NCI-H446 treated with DMSO at 0.1 percent for 48 hours (cell line): Measurements from ENCODE around the gene SLC12A8.

Source experiments
- DNase-seq: peaks from one replicate; lab custom pipeline; 2025; lab: John Stamatoyannopoulos, UW

SLC12A8 gene

GRCh38 chr3:125151916-125152315 lies 60.6 kb downstream of the SLC12A8 start:
- DNase-seq = peak; percentile 63

- peak; percentile 65 for DNase-seq
Observed at GRCh38 chr3:125151442-125151817, 61.1 kb downstream of the SLC12A8 start.

DNA sequence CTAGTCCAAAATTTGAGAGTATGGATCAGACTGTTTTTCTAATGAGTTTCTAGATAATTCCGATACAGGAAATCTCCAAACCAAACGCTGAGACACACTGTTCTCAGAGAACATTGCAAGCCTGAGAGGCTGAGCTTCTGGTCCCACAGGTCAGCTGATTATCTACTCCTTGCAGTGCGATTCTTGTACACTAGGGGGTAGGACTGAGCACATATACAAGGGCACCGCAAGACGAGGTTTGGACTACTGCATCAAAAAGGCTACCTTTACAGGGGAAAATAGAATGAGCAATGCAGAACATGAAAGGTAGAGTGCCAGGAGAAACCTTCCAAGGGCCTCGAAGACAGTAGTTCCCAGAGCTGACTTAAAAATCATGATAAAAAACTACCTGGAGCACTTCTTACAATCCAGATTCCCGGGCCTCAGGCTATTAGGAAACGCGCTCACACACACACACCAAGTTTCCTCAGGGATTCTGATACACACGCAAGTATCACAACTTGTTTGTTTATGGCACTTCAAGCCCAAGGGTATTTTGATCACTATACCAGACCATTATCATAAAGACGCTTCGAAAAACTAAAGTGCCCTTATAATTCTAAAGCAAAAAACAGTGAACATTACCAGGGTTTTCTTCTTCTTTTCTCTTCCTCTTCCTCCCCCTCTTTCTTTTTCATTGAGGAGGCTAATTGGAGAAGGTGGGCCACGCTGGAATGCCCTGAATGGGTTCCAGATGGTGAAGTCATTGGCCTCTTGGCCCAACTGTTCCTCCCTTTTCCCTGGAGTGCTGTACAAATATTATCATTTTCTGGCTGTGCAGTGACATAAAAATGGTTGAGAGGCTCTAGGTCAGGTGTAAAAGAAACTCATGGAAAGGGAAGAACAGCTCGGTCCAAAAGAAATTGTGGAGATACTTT lies 61.8 kb downstream of the SLC12A8 start:
- DNase-seq = peak; percentile 65

DNA sequence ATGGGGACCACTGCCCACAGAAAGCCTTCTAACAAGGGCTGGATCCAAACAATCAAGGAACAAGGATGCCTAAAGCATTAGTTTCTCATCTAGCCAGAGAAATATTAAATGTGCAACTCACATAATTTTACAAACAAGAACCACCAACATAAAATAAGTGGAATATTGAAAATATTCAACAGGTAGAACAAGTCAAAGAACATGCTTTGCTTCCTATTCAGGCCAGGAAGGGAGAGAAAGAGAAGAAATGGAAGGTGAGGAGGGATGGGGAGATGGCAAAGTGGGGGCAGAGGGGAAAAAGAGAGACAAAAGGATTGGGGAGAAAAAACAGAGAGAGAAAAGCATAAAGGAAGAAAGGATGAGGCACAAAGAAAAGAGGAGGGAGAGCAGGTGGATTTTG lies 63.1 kb downstream of the SLC12A8 start:
- DNase-seq = no peak

GRCh38 chr3:125148836-125149235 lies 63.7 kb downstream of the SLC12A8 start:
- peak; percentile 50 for DNase-seq

DNA sequence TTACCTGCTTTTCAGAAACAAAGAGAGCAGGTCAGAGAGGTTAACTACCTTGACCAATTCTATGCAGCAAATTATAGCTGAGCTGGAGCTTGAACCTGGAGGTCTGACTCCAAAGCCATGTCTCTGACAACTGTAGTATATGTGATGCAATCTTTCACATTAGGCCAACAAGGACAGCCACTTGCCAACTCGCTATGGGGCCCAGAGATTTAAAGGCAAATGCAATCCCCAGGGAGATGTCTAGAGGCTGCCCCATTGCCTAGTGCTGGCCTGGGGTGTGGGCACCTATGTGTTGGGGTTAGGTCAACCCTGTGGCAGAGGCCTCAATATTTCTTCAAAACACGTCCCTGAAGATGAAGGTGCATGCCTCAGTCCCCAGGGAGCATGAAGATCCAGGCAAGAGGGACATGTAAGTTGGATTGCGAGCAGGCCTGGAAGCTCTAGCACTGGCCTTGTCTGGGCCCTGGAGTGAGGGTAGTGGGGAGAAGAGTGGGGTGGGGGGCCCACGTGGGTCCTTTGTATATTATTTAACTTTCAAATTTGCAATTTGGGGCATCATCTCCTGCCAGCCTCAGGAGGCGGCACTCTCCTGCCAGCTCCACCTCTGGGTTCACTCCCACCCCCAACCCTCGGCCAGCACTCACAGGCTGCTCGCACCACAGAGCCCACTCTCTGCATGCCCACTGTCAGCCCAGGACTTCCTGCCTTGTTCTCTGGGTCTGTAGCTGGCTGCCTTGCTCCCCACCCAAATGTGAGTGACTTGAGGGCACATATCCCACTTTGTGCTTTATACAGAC lies 64.3 kb downstream of the SLC12A8 start:
- no peak for DNase-seq

- DNase-seq = no peak
Observed at GRCh38 chr3:125147491-125147820, 65.1 kb downstream of the SLC12A8 start.

DNA sequence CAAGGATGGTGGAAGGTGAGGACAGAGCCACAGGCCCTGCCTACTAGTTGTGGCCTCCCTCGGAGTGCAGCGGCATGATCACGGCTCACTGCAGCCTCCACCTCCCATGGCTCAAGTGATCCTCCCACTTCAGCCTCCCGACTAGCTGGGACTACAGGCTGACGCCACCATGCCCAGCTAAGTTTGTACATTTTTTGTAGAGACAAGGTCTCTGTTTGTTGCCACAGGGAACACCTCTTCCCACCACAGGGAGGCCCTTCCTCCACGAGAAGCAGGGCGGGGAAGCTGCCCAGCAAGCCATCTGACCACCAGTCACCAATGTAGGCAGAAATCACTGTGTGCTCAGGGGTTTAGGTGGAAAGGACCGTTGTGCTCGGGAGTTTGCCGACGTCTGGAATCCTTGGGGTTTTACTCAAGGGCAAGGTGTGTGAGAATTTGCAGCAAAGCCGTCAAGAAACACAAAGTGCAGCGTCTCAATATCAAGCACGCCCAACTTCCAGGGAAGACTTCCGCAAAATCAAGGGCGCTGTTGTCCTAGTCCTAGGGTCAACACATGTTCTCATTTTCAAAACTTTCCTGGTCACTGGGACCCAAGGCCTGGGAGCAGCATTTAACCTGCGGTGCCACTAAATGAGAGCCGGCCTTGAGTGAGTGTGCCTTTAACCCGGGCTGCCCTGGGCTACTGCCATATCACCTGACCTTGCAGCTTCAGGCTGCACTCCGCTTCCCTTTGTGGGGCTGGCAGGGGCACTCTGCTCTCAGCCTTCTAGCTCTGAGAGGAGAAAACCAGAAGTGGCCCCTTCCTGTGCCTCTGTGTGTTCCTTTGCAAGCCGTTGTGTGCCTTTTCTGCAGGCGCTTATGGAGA lies 65.7 kb downstream of the SLC12A8 start:
- no peak for DNase-seq

- DNase-seq = no peak
Observed at GRCh38 chr3:125145751-125146475, 66.6 kb downstream of the SLC12A8 start.

GRCh38 chr3:125144653-125145314 lies 67.8 kb downstream of the SLC12A8 start:
- no peak for DNase-seq

DNA sequence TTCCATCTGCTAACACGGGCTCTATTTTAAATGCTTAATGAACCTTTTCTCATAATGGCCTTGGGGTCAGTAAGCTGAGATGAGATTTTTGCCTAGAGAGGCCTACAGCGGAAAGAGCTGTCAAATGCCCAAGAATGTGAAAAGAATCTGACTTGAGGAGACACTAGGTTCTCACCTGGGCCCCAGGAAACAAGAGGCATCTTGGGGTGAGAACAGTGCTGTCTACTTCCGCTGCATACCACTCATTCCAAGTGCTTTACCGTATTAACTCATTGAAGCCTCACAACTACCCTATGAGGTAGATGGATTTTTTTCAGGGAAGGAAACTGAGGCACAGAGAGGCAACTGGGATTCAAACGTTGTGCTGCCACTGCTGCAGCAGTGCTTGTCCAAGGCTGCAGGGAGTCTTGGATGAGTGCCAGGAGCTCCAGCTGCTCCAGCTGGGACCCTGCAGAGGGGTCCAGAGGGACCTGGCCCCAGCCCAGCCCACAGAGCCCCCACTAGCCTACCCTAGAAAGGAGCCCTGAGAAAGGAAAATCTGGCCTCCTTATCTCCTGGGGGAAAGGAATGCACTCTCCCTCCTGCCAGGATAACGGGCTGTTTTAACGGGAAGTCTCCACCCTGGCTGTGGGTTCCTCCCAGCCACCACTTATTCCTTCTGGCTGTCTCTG lies 68.4 kb downstream of the SLC12A8 start:
- DNase-seq = no peak

- DNase-seq = no peak
Observed at GRCh38 chr3:125143538-125143937, 69.0 kb downstream of the SLC12A8 start.

DNA sequence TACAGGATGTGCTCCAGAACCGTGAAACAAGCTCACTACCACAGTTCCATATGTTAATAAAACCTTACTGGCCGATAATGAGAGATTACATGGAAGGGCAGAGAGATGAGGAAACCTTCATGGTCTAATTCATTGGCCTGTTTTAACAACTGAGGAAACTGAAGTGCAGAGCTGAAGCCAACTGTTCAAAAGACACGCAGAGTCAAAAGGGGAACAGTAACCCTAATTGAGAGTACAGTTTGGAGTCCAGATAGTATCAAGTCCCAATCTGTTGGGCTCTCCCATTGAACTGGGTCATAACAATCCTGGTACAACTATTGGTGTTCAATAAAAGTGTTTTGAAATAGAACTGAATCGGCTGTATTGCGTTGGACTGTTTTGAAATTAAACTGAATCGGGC lies 69.6 kb downstream of the SLC12A8 start:
- DNase-seq = no peak

DNA sequence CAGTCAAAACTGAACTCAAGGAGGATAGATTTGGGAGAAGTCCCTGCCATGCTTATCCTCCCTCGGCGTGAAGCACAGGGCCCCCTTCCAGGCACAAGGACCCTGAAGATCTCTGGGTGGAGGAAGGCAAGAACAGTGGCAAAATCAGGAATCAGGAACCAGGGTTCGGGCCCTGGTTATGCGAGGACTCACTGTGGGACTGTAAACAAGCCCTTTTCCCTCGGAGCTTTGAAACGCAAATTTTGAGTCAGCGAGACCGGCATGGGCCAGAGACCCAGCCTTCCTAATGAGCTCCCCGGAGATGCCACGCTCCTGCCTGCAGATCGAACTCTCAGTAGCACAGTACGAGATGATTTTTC lies 70.1 kb downstream of the SLC12A8 start:
- no peak for DNase-seq

- DNase-seq = no peak
Observed at GRCh38 chr3:125141596-125142419, 70.7 kb downstream of the SLC12A8 start.

GRCh38 chr3:125140818-125141595 lies 71.5 kb downstream of the SLC12A8 start:
- DNase-seq = no peak

DNA sequence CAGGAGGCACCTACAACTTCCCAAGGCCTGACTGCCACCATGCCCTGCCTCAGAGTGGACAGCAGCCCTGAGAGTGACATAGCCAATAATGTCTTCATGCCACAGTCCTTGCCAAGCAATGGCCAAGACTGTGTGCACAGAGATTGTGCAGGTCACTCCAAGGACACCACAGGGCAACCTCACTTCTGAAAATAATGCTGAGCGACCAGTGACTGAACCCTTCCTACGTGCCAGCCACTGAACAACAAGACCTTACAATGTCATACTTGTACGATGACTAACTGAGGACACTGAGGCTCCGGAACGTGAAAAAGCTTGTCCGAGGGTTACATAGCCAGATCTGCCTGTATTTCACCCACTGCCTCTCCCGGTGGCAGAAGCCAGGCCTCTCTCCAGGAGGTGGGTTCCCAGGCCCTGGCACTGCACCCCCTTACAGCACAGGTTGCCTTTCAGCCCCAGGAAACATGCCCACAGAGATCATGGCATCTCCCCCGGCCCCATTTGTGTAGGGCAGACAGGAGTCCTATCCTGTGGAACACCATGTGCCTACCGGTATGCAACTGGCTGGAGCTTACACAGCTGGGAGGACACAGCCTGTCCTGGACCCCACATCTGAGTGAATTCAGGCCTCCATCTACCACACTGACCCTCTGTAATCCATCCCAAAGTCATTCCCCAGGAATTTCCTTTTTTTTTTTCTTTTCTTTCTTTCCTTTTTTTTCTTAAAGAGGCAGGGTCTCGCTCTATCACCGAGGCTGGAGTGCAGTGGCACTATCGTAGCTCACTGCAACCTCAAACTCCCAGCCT lies 72.3 kb downstream of the SLC12A8 start:
- DNase-seq = no peak

GRCh38 chr3:125139386-125139785 lies 73.2 kb downstream of the SLC12A8 start:
- no peak for DNase-seq
